H1 (cell line): Measurements from ENCODE around the gene GBX1. TPM values are rescaled to one million over a fixed set of nuclear protein-coding genes. Genes with fewer than 3 reads are reported as not detected.
A peak's percentile ranks its signal among the peaks of the same experiment; 100 is the strongest.

Experiments used
- CTCF ChIA-PET: fragments of 300-600 bp; sonication (Branson Sonifier 250); formaldehyde crosslinking; loops from one replicate; lab custom pipeline; 2021; ENCODE audit not compliant: partially characterized antibody; lab: Charles Lee
- POLR2A ChIA-PET: fragments of 300-600 bp; sonication (Branson Sonifier 250); formaldehyde crosslinking; loops from one replicate; lab custom pipeline; 2021; ENCODE audit warnings: inconsistent platforms; ENCODE audit not compliant: partially characterized antibody; lab: Charles Lee
- DNase-seq, 2 experiments: peaks; one replicate each; pipeline versions ENCODE4 v3.0.0 to v3.0.0-alpha.2; 2010 to 2022; ENCODE audit warnings: low spot score in 2 of 2, low read depth in 1 of 2, mixed read lengths in 1 of 2
- FAIRE-seq: peaks from 2 replicates; lab custom pipeline; 2011; peaks lifted over from hg19 to GRCh38; lab: Jason Lieb, UNC
- H2AFZ ChIP-seq: 2 replicates; pipeline ENCODE4 v1.8.1; 2012; ENCODE audit warnings: low read length, inconsistent platforms
- H2AK5ac ChIP-seq: 2 replicates; pipeline ENCODE4 v1.6.1; 2013; ENCODE audit warnings: low read depth, low read length
- H2BK120ac ChIP-seq: replicated peaks from 2 replicates; pipeline ENCODE3; 2013; ENCODE audit warnings: low read depth, low read length, inconsistent platforms
- H2BK12ac ChIP-seq: 2 replicates; pipeline ENCODE4 v1.6.1; 2013; ENCODE audit warnings: low read depth, low read length
- H2BK15ac ChIP-seq: 2 replicates; pipeline ENCODE4 v1.6.1; 2013; ENCODE audit warnings: low read length
- H2BK20ac ChIP-seq: 2 replicates; pipeline ENCODE4 v1.6.1; 2013; ENCODE audit warnings: low read length
- H2BK5ac ChIP-seq: 2 replicates; pipeline ENCODE4 v1.6.1; 2013; ENCODE audit warnings: low read depth, low read length
- H3K14ac ChIP-seq: 2 replicates; pipeline ENCODE4 v1.6.1; 2013; ENCODE audit warnings: inconsistent platforms; ENCODE audit not compliant: insufficient read length
- H3K18ac ChIP-seq: 2 replicates; pipeline ENCODE4 v1.6.1; 2013; ENCODE audit warnings: low read length; ENCODE audit errors: extremely low read depth
- H3K23ac ChIP-seq: 2 replicates; pipeline ENCODE4 v1.6.1; 2013; ENCODE audit warnings: inconsistent platforms; ENCODE audit not compliant: insufficient read length
- H3K23me2 ChIP-seq: 2 replicates; pipeline ENCODE4 v1.6.1; 2013; ENCODE audit warnings: low read depth, low read length
- H3K27ac ChIP-seq: 2 replicates; pipeline ENCODE4 v1.6.1; 2011; ENCODE audit warnings: low read depth, low read length, inconsistent platforms
- H3K27me3 ChIP-seq, 4 experiments: replicated peaks in 1 of 4; 1 replicate in 1 of 4; 2 replicates in 3 of 4; pipeline versions ENCODE4 v1.6.1 to v1.8.1; 2011 to 2013; ENCODE audit warnings: low read length in 3 of 4, mild to moderate bottlenecking in 3 of 4, inconsistent platforms in 2 of 4, mixed read lengths in 2 of 4, moderate library complexity in 1 of 4; ENCODE audit not compliant: control insufficient read depth in 3 of 4, insufficient read depth in 3 of 4; ENCODE audit errors: extremely low read depth in 1 of 4
- H3K36me3 ChIP-seq, 4 experiments: 2 replicates each; pipeline versions ENCODE4 v1.6.1 to v1.8.1; 2011 to 2013; ENCODE audit warnings: mild to moderate bottlenecking in 4 of 4, low read length in 3 of 4, moderate library complexity in 2 of 4, control low read depth in 1 of 4, inconsistent platforms in 1 of 4; ENCODE audit not compliant: insufficient read depth in 4 of 4, control insufficient read depth in 2 of 4
- H3K4ac ChIP-seq: replicated peaks from 2 replicates; pipeline ENCODE3; 2013; ENCODE audit warnings: low read length, low read depth, mixed read lengths, inconsistent platforms; ENCODE audit not compliant: insufficient read length
- H3K4me1 ChIP-seq, 4 experiments: replicated peaks in 1 of 4; 1 replicate in 1 of 4; 2 replicates in 3 of 4; pipeline versions ENCODE4 v1.6.1 to v1.8.1; 2011 to 2013; ENCODE audit warnings: low read length in 3 of 4, inconsistent platforms in 2 of 4, mixed read lengths in 1 of 4; ENCODE audit not compliant: insufficient read depth in 4 of 4, control insufficient read depth in 3 of 4
- H3K4me2 ChIP-seq, 2 experiments: 2 replicates each; pipeline versions ENCODE4 v1.6.1 to v1.8.1; 2011 to 2013; ENCODE audit warnings: low read depth in 2 of 2, low read length in 2 of 2, control low read depth in 1 of 2, inconsistent platforms in 1 of 2, mild to moderate bottlenecking in 1 of 2; ENCODE audit not compliant: insufficient read depth in 1 of 2
- H3K4me3 ChIP-seq, 4 experiments: fragments of 200-600, 300-600 bp in 1 of 4; sonication (generic), shearing (Covaris generic), sonication (Bioruptor Twin) in 1 of 4; 2 replicates each; pipeline versions ENCODE4 v1.5.1 to v1.8.1; 2011 to 2016; ENCODE audit warnings: low read length in 4 of 4, low read depth in 3 of 4, control low read depth in 2 of 4, inconsistent platforms in 2 of 4, mild to moderate bottlenecking in 2 of 4, mixed read lengths in 1 of 4, moderate library complexity in 1 of 4; ENCODE audit not compliant: insufficient read depth in 2 of 4; ENCODE audit errors: extremely low read depth in 1 of 4
- H3K56ac ChIP-seq: replicated peaks from 2 replicates; pipeline ENCODE3; 2013; ENCODE audit warnings: low read depth, mild to moderate bottlenecking, mixed read lengths, low read length, inconsistent platforms; ENCODE audit not compliant: insufficient read length
- H3K79me1 ChIP-seq: 2 replicates; pipeline ENCODE4 v1.6.1; 2013; ENCODE audit warnings: low read depth, low read length, control low read depth
- H3K79me2 ChIP-seq, 2 experiments: 2 replicates each; pipeline versions ENCODE4 v1.6.1 to v1.8.1; 2012 to 2013; ENCODE audit warnings: low read length in 2 of 2, mild to moderate bottlenecking in 2 of 2, inconsistent platforms in 1 of 2; ENCODE audit not compliant: insufficient read depth in 2 of 2, control insufficient read depth in 1 of 2
- H3K9ac ChIP-seq, 4 experiments: replicated peaks in 1 of 4; 1 replicate in 1 of 4; 2 replicates in 3 of 4; pipeline versions ENCODE4 v1.6.1 to v1.8.1; 2011 to 2013; ENCODE audit warnings: low read depth in 3 of 4, low read length in 3 of 4, control low read depth in 2 of 4, mild to moderate bottlenecking in 2 of 4, moderate library complexity in 2 of 4, inconsistent platforms in 1 of 4; ENCODE audit errors: extremely low read depth in 1 of 4
- H3K9me3 ChIP-seq, 2 experiments: 2 replicates each; pipeline versions ENCODE4 v1.6.1 to v1.8.1; 2012 to 2013; ENCODE audit warnings: mild to moderate bottlenecking in 2 of 2, moderate library complexity in 2 of 2, control low read depth in 1 of 2, inconsistent platforms in 1 of 2, low read depth in 1 of 2, low read length in 1 of 2, mixed read lengths in 1 of 2; ENCODE audit not compliant: insufficient read depth in 2 of 2
- H4K20me1 ChIP-seq, 2 experiments: replicated peaks in 1 of 2; 2 replicates each; pipeline versions ENCODE3 to v1.8.1; 2011 to 2013; ENCODE audit warnings: inconsistent platforms in 2 of 2, low read length in 2 of 2, mild to moderate bottlenecking in 1 of 2; ENCODE audit not compliant: insufficient read depth in 2 of 2, control insufficient read depth in 1 of 2
- H4K5ac ChIP-seq: 2 replicates; pipeline ENCODE4 v1.6.1; 2013; ENCODE audit warnings: low read length, low read depth, mixed read lengths, inconsistent platforms; ENCODE audit not compliant: insufficient read length
- H4K8ac ChIP-seq: 2 replicates; pipeline ENCODE4 v1.8.0; 2013; ENCODE audit warnings: mild to moderate bottlenecking, moderate library complexity, low read length, inconsistent platforms; ENCODE audit not compliant: insufficient read depth; ENCODE audit errors: extremely low read depth
- H4K91ac ChIP-seq: replicated peaks from 2 replicates; pipeline ENCODE3; 2013; ENCODE audit warnings: low read length, mixed read lengths, inconsistent platforms; ENCODE audit not compliant: insufficient read length
- BACH1 ChIP-seq: IDR thresholded peaks from 2 replicates; pipeline ENCODE4 v1.6.1; 2012; ENCODE audit warnings: low read length, improper control_type of control experiment
- CTBP2 ChIP-seq: IDR thresholded peaks from 2 replicates; pipeline ENCODE4 v1.7.0; 2011; ENCODE audit warnings: borderline replicate concordance, mild to moderate bottlenecking, moderate library complexity, mixed read lengths, low read length; ENCODE audit not compliant: insufficient read depth, insufficient read length
- CTCF ChIP-seq, 3 experiments: IDR thresholded peaks; 1 replicate in 2 of 3; 2 replicates in 1 of 3; pipeline versions ENCODE4 v1.5.1 to v1.6.1; 2011; ENCODE audit warnings: low read length in 3 of 3, mild to moderate bottlenecking in 3 of 3, inconsistent platforms in 2 of 3, low read depth in 1 of 3, moderate library complexity in 1 of 3; ENCODE audit not compliant: insufficient read depth in 1 of 3; ENCODE audit errors: control extremely low read depth in 1 of 3
- EGR1 ChIP-seq: IDR thresholded peaks from 2 replicates; pipeline ENCODE4 v1.6.1; 2011; ENCODE audit warnings: low read depth, low read length, borderline replicate concordance
- JUN ChIP-seq: IDR thresholded peaks from 2 replicates; pipeline ENCODE4 v1.6.1; 2011; ENCODE audit warnings: low read depth, mild to moderate bottlenecking, improper control_type of control experiment, low read length
- SP1 ChIP-seq: IDR thresholded peaks from 2 replicates; pipeline ENCODE4 v1.6.1; 2011; ENCODE audit warnings: low read depth, low read length
- TAF7 ChIP-seq: optimal IDR thresholded peaks from 2 replicates; pipeline ENCODE3; 2011; ENCODE audit warnings: low read depth, mild to moderate bottlenecking, inconsistent platforms, low read length, moderate library complexity, borderline replicate concordance
- WGBS, 2 experiments: shearing (Covaris generic) in 1 of 2; methylation state at CpG; one replicate each; pipeline versions ENCODE4 v1.1.6 to v1.1.7; 2013 to 2015; ENCODE audit warnings: low lambda C conversion rate in 2 of 2, mixed read lengths in 2 of 2, inconsistent platforms in 1 of 2, low coverage in 1 of 2, missing lambda C conversion rate in 1 of 2; ENCODE audit not compliant: insufficient replicate concordance in 2 of 2, insufficient coverage in 1 of 2, insufficient read length in 1 of 2; ENCODE audit errors: extremely low coverage in 1 of 2, missing lambda C conversion rate in 1 of 2; 5-methylcytosine and 5-hydroxymethylcytosine counted together
- polyA plus RNA-seq, 7 experiments: library from polyadenylated mRNA; depleted of rRNA in 3 of 7; stranded (reverse) in 5 of 7; unstranded in 2 of 7; fragments of >200 nt in 5 of 7; fragments of 200-250 nt in 2 of 7; gene quantifications; 1 replicate in 5 of 7; 2 replicates in 1 of 7; 4 replicates in 1 of 7; pipeline versions ENCODE4 v1.2.1 to v1.2.3, GENCODE V29; 2011 to 2013; ENCODE audit warnings: missing spikeins in 2 of 7, mixed read lengths in 2 of 7
- total RNA-seq: library from RNA; stranded (reverse); fragmentation: NEBNext Ultra II Directional; extraction: Animal tissue kit (Norgen Biotek cat#: 25700); gene quantifications from 2 replicates; pipeline ENCODE4 v1.2.1, GENCODE V29; 2021

Gene GBX1
- total and polyA plus RNA-seq, 2 of the 8 experiments (the other 6 are each of a cell fraction or from before 2014, with no cell fraction given), result not detected

- DNase-seq (no peak), FAIRE-seq (peak; percentile 48)
- no peak overlapping the region; a peak in 1 of 7 replicates for H3K9ac ChIP-seq
- no peak overlapping the region for H2AFZ ChIP-seq
- peaks cover 7% of the 10 kb centered on the region for H3K23me2 ChIP-seq
- H3K9me3 ChIP-seq, result no peaks in the 10 kb centered on the region
- H4K5ac ChIP-seq, result no peak overlapping the region
- H2BK5ac ChIP-seq, result 0 out of 2 replicates have a peak overlapping the region, but pooled peaks have one; percentile 2
- H2BK20ac ChIP-seq, result no peak overlapping the region
- H2BK120ac ChIP-seq, result no peak overlapping the region
- H3K4me2 ChIP-seq, result peak overlapping the region; percentile 56 to 70
- H3K79me2 ChIP-seq, result peaks cover 0 to 16% of the 10 kb centered on the region in 2 experiments; a peak in 2 of 4 replicates
- no peak overlapping the region for H3K23ac ChIP-seq
- ChIA-PET CTCF (interaction anchor here (0.8 to 22.4 kb wide), 21 partner anchors 7 to 215 kb away, joined by 3 to 448 read pairs (median 14); partner anchors contain the start of genes ABCB8, AGAP3, CDK5 and GBX1), POLR2A (interaction anchor here (0.7 to 4.3 kb wide), 5 partner anchors 24 to 1622 kb away, joined by 3 to 26 read pairs (median 3); no protein-coding TSS in a partner anchor)
- peaks cover 54 to 58% of the 10 kb centered on the region in 2 experiments for H4K20me1 ChIP-seq
- no peak overlapping the region for H2BK15ac ChIP-seq
- H3K79me1 ChIP-seq, result peaks cover 5% of the 10 kb centered on the region
- no peak overlapping the region; the same call in 1 of the 2 replicates for H3K18ac ChIP-seq
- H3K14ac ChIP-seq, result no peak overlapping the region
- H4K8ac ChIP-seq, result no peak overlapping the region
- H3K27me3 ChIP-seq, result peaks cover 0 to 15% (median 9%) of the 10 kb centered on the region in 4 experiments; a peak in 3 of 7 replicates
- no peak overlapping the region for H3K27ac ChIP-seq
- H2BK12ac ChIP-seq, result 0 out of 2 replicates have a peak overlapping the region, but pooled peaks have one; percentile 69
- WGBS, 2 experiments, result 54% methylated on average over 13 of the region's 13 CpGs; no CpG with 5 or more reads in 1 of the 2 experiments
- H3K56ac ChIP-seq, result no peak overlapping the region
- peaks cover 0 to 24% (median 16%) of the 10 kb centered on the region in 4 experiments; a peak in 6 of 7 replicates for H3K4me1 ChIP-seq
- H3K4ac ChIP-seq, result no peak overlapping the region
- H2AK5ac ChIP-seq, result 0 out of 2 replicates have a peak overlapping the region, but pooled peaks have one; percentile 66
- peaks cover 0 to 3% (median 0%) of the 10 kb centered on the region in 4 experiments; a peak in 1 of 8 replicates for H3K36me3 ChIP-seq
- H4K91ac ChIP-seq, result no peak overlapping the region
- peak overlapping the region in 3 of 4 experiments; percentile 12 to 49 (median 32); a peak in 4 of 8 replicates for H3K4me3 ChIP-seq
- TF ChIP-seq SP1 (peak; percentile 92), BACH1 (no peak), EGR1 (no peak), JUN (no peak), TAF7 (no peak), CTCF (IDR thresholded peaks at IDR 0.05; ENCODE audit: control extremely low read depth in 1 of 3, insufficient read depth in 1 of 3, low read depth in 1 of 3, low read length in 3 of 3) (no peak), CTBP2 (no peak)
Measured at GRCh38 chr7:151113344-151114150, 53.9 kb downstream of the GBX1 start.
